Kidney (tissue), 14 donors: ENCODE results near the gene PFDN4. TPM values are rescaled to one million over a fixed set of nuclear protein-coding genes. Genes with fewer than 3 reads are reported as not detected.
A peak's percentile ranks its signal among the peaks of the same experiment; 100 is the strongest.

Experiments
- DNase-seq, 5 donors: peaks; one replicate each; pipeline ENCODE4 v3.0.0-alpha.2; 2013 to 2020
- FAIRE-seq: peaks from 2 replicates; lab custom pipeline; 2012; peaks lifted over from hg19 to GRCh38; lab: Jason Lieb, UNC
- H3K27ac ChIP-seq, 2 donors: one replicate each; pipeline ENCODE4 v1.7.0; 2013; ENCODE audit warnings: low read depth in 2 of 2, low read length in 2 of 2, inconsistent platforms in 1 of 2
- H3K27me3 ChIP-seq: one replicate; pipeline ENCODE4 v1.7.1; 2013; ENCODE audit warnings: low read length, inconsistent platforms; ENCODE audit not compliant: control insufficient read depth, insufficient read depth
- H3K36me3 ChIP-seq, 3 donors: one replicate each; pipeline versions ENCODE4 v1.7.0 to v1.7.1; 2013; ENCODE audit warnings: low read length in 3 of 3, control low read depth in 1 of 3, inconsistent platforms in 1 of 3; ENCODE audit not compliant: insufficient read depth in 3 of 3, control insufficient read depth in 2 of 3
- H3K4me1 ChIP-seq, 3 donors: one replicate each; pipeline versions ENCODE4 v1.7.0 to v1.7.1; 2013; ENCODE audit warnings: low read length in 3 of 3, inconsistent platforms in 1 of 3, low read depth in 1 of 3; ENCODE audit not compliant: control insufficient read depth in 2 of 3, insufficient read depth in 2 of 3
- H3K4me3 ChIP-seq, 3 donors: one replicate each; pipeline versions ENCODE4 v1.7.0 to v1.8.1; 2013; ENCODE audit warnings: low read length in 3 of 3, control low read depth in 1 of 3, inconsistent platforms in 1 of 3
- H3K9ac ChIP-seq, 3 donors: one replicate each; pipeline versions ENCODE4 v1.7.0 to v1.7.1; 2013; ENCODE audit warnings: low read length in 3 of 3, control low read depth in 1 of 3, inconsistent platforms in 1 of 3
- H3K9me3 ChIP-seq, 3 donors: one replicate each; pipeline versions ENCODE4 v1.7.0 to v1.7.1; 2013; ENCODE audit warnings: low read length in 3 of 3, control low read depth in 1 of 3, inconsistent platforms in 1 of 3; ENCODE audit not compliant: control insufficient read depth in 2 of 3, insufficient read depth in 1 of 3
- intact Hi-C: fragments of 100-400 bp; cut with DNase I; formaldehyde crosslinking; loops from one replicate; pipeline ENCODE4 v1.11.1; 2022
- polyA plus RNA-seq: library from polyadenylated mRNA; stranded (reverse); fragments of 350-450 nt; fragmentation: Illumina TruSeq; extraction: RNeasy Lipid Tissue Mini Kit (QIAGEN cat#74804); gene quantifications from one replicate; pipeline ENCODE4 v1.2.3, GENCODE V29; 2014; ENCODE audit warnings: low read depth, low replicate concordance; ENCODE audit not compliant: insufficient read depth
- total RNA-seq: library from RNA; stranded (reverse); fragmentation: NEBNext Ultra II Directional; extraction: Animal tissue kit (Norgen Biotek cat#: 25700); gene quantifications from one replicate; pipeline ENCODE4 v1.2.1, GENCODE V29; 2021
- TF ChIP-seq, protein P1 (sequence below): IDR thresholded peaks from 3 replicates; pipeline ENCODE4 v1.5.1; 2012; ENCODE audit warnings: mild to moderate bottlenecking, moderate library complexity, borderline replicate concordance; ENCODE audit not compliant: insufficient read depth; ENCODE audit errors: extremely low read depth
- donor health status: control.
- donor health status: control.
- donor health status: control.
- donor health status: control.
- donor health status: control.
- donor health status: DM: yes; HTN: yes; CAD: no.
- donor health status: Normal renal cell carcinoma (clear cell type).

PFDN4 gene
- total and polyA plus RNA-seq, 2 donors from 2014 or later: 19.7 to 49.5 TPM

DNA sequence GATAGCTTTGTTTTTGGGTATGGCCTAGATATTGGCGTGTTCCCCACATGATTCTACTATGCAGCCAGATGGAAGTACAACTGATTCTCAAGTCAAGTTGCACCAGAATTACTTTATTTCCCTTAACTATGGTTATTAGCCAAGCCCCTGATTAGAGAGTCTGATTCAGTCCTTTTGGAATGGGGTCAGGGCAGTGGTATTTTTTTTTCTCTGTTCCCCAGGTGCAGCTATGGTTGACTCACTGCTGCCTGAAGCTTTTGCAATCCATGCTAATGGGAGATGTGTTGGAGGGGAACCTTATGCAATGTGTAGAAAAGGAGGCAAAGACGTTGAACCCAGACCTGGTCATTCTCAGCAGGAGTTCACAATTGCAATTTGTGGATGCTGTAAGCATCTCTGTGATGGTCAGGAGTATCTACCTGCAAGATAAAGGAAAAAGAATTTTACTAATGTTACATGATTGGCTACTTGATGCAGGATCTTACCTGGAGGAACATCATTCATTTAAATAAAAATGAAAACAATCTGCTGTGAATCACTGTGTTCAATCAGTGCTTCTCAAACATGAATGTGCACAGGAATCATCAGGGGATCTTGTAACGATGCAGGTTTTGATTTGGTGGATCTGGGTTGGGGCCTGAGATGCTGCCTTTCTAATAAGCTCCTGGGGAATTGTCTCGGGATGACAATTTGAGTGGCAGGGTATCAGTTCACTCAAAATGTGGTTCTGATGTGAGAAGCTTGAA lies 49.4 kb downstream of the PFDN4 start:
- intact Hi-C loops: no loop called here
- Histone ChIP-seq H3K36me3 (no peaks in the 10 kb centered on the region), H3K9ac (no peak overlapping the region), H3K9me3 (no peaks in the 10 kb centered on the region), H3K4me1 (no peaks in the 10 kb centered on the region), H3K27me3 (no peaks in the 10 kb centered on the region), H3K27ac (no peak overlapping the region), H3K4me3 (no peak overlapping the region)
- TF ChIP-seq, protein P1, sequence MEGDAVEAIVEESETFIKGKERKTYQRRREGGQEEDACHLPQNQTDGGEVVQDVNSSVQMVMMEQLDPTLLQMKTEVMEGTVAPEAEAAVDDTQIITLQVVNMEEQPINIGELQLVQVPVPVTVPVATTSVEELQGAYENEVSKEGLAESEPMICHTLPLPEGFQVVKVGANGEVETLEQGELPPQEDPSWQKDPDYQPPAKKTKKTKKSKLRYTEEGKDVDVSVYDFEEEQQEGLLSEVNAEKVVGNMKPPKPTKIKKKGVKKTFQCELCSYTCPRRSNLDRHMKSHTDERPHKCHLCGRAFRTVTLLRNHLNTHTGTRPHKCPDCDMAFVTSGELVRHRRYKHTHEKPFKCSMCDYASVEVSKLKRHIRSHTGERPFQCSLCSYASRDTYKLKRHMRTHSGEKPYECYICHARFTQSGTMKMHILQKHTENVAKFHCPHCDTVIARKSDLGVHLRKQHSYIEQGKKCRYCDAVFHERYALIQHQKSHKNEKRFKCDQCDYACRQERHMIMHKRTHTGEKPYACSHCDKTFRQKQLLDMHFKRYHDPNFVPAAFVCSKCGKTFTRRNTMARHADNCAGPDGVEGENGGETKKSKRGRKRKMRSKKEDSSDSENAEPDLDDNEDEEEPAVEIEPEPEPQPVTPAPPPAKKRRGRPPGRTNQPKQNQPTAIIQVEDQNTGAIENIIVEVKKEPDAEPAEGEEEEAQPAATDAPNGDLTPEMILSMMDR: no peak
- FAIRE-seq (no peak), DNase-seq (peak in 2 of 5 donors; percentile 30 to 31)

DNA sequence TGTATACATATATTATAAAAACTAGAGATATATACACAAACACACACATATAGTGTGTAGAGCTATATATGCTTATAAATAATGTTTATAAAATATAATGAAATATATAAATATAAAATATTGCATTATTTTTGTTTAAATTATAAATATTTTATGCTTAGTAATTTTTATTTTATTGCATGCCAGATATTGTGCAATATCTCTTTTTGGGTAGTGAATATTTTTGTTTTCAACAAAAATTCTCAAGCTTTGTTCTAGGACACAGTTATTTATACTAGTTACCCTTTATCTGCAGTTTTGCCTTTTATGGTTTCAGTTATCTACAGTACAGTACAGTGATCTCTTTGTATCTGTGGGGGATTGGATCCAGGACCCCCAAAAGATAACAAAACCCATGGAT lies 52.2 kb downstream of the PFDN4 start:
- peak; percentile 58 for FAIRE-seq
- DNase-seq: no peak
- intact Hi-C loops: no loop called here
- Histone ChIP-seq H3K27me3 (no peaks in the 10 kb centered on the region), H3K4me3 (no peak overlapping the region), H3K4me1 (no peaks in the 10 kb centered on the region), H3K9ac (no peak overlapping the region), H3K36me3 (no peaks in the 10 kb centered on the region), H3K9me3 (no peaks in the 10 kb centered on the region), H3K27ac (no peak overlapping the region)
- TF ChIP-seq, protein P1: no peak

DNA sequence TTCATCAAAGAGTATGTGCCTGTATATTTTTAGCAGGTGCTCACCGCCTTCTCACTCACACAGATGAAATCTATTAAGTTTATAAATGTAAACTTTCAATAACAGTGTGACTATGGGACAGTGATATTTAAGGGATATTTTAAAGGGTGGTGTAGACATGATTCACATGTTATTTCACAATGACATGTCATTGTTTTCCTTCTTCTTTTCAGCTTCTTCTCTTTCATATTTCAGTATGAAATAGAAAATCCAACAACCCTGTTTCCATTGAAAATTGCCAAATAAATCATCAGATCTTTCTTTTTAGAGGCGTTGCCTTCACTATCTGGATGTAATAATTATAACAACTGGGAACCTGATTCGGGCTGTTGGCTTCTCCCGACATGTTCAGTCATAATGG lies 54.8 kb downstream of the PFDN4 start:
- DNase-seq: no peak
- Histone ChIP-seq H3K4me3 (no peak overlapping the region), H3K27ac (no peak overlapping the region), H3K4me1 (no peaks in the 10 kb centered on the region), H3K9ac (no peak overlapping the region), H3K36me3 (no peaks in the 10 kb centered on the region), H3K27me3 (no peaks in the 10 kb centered on the region), H3K9me3 (no peaks in the 10 kb centered on the region)
- no peak for FAIRE-seq
- intact Hi-C loops: no loop called here
- TF ChIP-seq, protein P1: no peak
